ENCODE measurements around the gene TRUB1.

TRUB1 gene

GRCh38 chr10:115003396-115003795 is 65.4 kb downstream of the TRUB1 start:
- TF ChIP-seq, protein P1, sequence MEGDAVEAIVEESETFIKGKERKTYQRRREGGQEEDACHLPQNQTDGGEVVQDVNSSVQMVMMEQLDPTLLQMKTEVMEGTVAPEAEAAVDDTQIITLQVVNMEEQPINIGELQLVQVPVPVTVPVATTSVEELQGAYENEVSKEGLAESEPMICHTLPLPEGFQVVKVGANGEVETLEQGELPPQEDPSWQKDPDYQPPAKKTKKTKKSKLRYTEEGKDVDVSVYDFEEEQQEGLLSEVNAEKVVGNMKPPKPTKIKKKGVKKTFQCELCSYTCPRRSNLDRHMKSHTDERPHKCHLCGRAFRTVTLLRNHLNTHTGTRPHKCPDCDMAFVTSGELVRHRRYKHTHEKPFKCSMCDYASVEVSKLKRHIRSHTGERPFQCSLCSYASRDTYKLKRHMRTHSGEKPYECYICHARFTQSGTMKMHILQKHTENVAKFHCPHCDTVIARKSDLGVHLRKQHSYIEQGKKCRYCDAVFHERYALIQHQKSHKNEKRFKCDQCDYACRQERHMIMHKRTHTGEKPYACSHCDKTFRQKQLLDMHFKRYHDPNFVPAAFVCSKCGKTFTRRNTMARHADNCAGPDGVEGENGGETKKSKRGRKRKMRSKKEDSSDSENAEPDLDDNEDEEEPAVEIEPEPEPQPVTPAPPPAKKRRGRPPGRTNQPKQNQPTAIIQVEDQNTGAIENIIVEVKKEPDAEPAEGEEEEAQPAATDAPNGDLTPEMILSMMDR (conservative IDR thresholded peaks at IDR 0.05; ENCODE audit: low read depth, low read length): no peak
- peak; percentile 49 for DNase-seq (ENCODE audit: low read depth)

GRCh38 chr10:115004236-115004862 is 66.4 kb downstream of the TRUB1 start:
- TF ChIP-seq, protein P1 (conservative IDR thresholded peaks at IDR 0.05; ENCODE audit: low read depth, low read length): no peak
- DNase-seq (ENCODE audit: low read depth): no peak
- H3K4me3 ChIP-seq (ENCODE audit: low read depth, low read length): no peak overlapping the region

More at GRCh38 chr10:115003396-115003795, 65.4 kb downstream of the TRUB1 start:
- no peak overlapping the region for H3K4me3 ChIP-seq (ENCODE audit: low read depth, low read length)

DNA sequence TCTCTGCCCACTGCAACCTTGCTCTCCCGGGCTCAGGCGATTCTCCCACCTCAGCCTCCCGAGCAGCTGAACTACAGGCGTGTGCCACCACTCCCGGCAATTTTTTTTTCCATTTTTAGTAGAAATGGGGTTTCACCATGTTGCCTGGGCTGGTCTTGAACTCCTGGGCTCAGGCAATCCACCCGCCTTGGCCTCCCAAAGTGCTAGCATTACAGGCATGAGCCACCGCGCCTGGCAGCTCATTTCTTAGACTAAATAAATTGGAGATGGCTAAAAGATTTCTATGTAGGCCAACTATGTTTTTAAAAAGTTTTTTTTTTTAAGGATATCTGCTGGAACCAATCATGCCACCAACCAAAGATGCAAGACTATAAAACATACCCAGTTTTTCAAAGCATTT is 67.8 kb downstream of the TRUB1 start:
- DNase-seq (ENCODE audit: low read depth): no peak
- TF ChIP-seq, protein P1 (conservative IDR thresholded peaks at IDR 0.05; ENCODE audit: low read depth, low read length): no peak

DNA sequence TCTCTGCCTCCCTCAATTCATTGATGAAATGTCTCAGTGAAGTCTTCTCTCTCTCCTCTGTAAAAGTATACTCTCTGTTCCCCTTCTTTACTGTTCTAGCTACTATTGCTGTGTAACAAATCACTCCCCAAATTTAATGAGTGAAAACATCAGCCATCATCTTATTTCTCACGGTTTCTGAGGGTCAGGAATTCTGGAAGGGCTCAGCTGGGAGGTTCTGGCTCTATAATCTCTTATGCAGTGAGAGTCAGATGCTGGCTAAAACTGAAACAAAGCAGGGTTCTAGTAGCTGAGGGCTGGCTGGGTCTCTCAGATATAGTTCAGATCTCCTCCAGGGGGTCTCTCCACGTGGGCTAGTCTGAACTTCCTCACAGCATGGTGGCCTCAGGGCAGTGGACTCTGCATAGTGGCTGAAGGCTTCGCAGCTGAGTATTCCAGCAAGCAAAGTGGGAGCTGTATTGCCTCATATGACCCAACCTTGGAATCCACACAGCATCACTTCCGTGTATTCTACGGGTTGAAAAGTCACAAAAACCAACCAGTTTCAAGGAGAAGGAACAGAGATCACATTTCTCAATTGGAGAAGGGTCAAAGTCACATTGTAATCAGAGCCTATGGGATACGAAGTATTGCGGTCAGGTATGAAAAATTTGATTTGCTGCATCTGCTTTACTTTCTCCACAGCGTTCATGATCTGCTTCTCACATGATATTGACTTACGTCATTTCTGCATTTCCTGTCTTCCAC is 80.4 kb downstream of the TRUB1 start:
- TF ChIP-seq, protein P1 (conservative IDR thresholded peaks at IDR 0.05; ENCODE audit: low read depth, low read length): no peak
- no peak overlapping the region for H3K4me3 ChIP-seq (ENCODE audit: low read depth, low read length)
- DNase-seq (ENCODE audit: low read depth): no peak

More for the DNA sequence above, 67.8 kb downstream of the TRUB1 start:
- H3K4me3 ChIP-seq (ENCODE audit: low read depth, low read length): no peak overlapping the region

GRCh38 chr10:115020449-115020848 is 82.5 kb downstream of the TRUB1 start:
- TF ChIP-seq, protein P1 (conservative IDR thresholded peaks at IDR 0.05; ENCODE audit: low read depth, low read length): no peak

GRCh38 chr10:115022733-115023132 is 84.7 kb downstream of the TRUB1 start:
- TF ChIP-seq, protein P1 (conservative IDR thresholded peaks at IDR 0.05; ENCODE audit: low read depth, low read length): no peak
- no peak overlapping the region for H3K4me3 ChIP-seq (ENCODE audit: low read depth, low read length)
- no peak for DNase-seq (ENCODE audit: low read depth)

More at GRCh38 chr10:115020449-115020848, 82.5 kb downstream of the TRUB1 start:
- DNase-seq (ENCODE audit: low read depth): no peak
- H3K4me3 ChIP-seq (ENCODE audit: low read depth, low read length): no peak overlapping the region
